Astrocyte (in vitro differentiated cells and primary cell): Measurements from ENCODE around the gene SPACA7. TPM values are rescaled to one million over a fixed set of nuclear protein-coding genes. Genes with fewer than 3 reads are reported as not detected.
"Not testable (repeated sequence)": the region's sequence is repeated elsewhere in the genome, so short reads cannot be mapped to it uniquely, and the experiment has no call there.

ENCODE experiments used
- DNase-seq: peaks from one replicate; pipeline ENCODE4 v3.0.0-alpha.2; 2010; ENCODE audit warnings: low read depth
- FAIRE-seq: peaks from 2 replicates; lab custom pipeline; 2011; peaks lifted over from hg19 to GRCh38; lab: Jason Lieb, UNC
- H2AFZ ChIP-seq: 2 replicates; pipeline ENCODE4 v1.6.0; 2012; ENCODE audit warnings: low read depth, low read length, inconsistent platforms
- H3K27ac ChIP-seq: 2 replicates; pipeline ENCODE4 v1.5.1; 2011; ENCODE audit warnings: low read depth, low read length, inconsistent platforms
- H3K27me3 ChIP-seq: 2 replicates; pipeline ENCODE4 v1.6.0; 2011; ENCODE audit warnings: low read length, inconsistent platforms; ENCODE audit not compliant: insufficient read depth
- H3K36me3 ChIP-seq: 2 replicates; pipeline ENCODE4 v1.5.1; 2011; ENCODE audit warnings: low read length, inconsistent platforms; ENCODE audit not compliant: insufficient read depth
- H3K4me1 ChIP-seq: 2 replicates; pipeline ENCODE4 v1.5.1; 2011; ENCODE audit warnings: low read length, inconsistent platforms; ENCODE audit not compliant: insufficient read depth
- H3K4me2 ChIP-seq: 2 replicates; pipeline ENCODE4 v1.6.0; 2012; ENCODE audit warnings: low read length, inconsistent platforms
- H3K4me3 ChIP-seq: 2 replicates; pipeline ENCODE4 v1.5.1; 2011; ENCODE audit warnings: low read depth, mild to moderate bottlenecking, low read length, inconsistent platforms; ENCODE audit not compliant: insufficient read depth
- H3K79me2 ChIP-seq: 2 replicates; pipeline ENCODE4 v1.6.0; 2012; ENCODE audit warnings: mild to moderate bottlenecking, low read length, inconsistent platforms; ENCODE audit not compliant: insufficient read depth
- H3K9ac ChIP-seq: 2 replicates; pipeline ENCODE4 v1.6.0; 2012; ENCODE audit warnings: mild to moderate bottlenecking, low read length, inconsistent platforms
- H3K9me3 ChIP-seq: 2 replicates; pipeline ENCODE4 v1.5.1; 2012; ENCODE audit warnings: low read depth, mild to moderate bottlenecking, low read length, inconsistent platforms; ENCODE audit not compliant: insufficient read depth
- H4K20me1 ChIP-seq: 2 replicates; pipeline ENCODE4 v1.6.0; 2012; ENCODE audit warnings: low read length, inconsistent platforms; ENCODE audit not compliant: insufficient read depth
- H3K27ac Mint-ChIP-seq: one replicate; pipeline ENCODE4 v1.8.0; 2021; ENCODE audit warnings: mild to moderate bottlenecking, mixed read lengths; ENCODE audit not compliant: unreplicated experiment
- H3K27me3 Mint-ChIP-seq: one replicate; pipeline ENCODE4 v1.8.0; 2021; ENCODE audit warnings: low read depth, mixed read lengths; ENCODE audit not compliant: unreplicated experiment
- H3K36me3 Mint-ChIP-seq: one replicate; pipeline ENCODE4 v1.8.0; 2021; ENCODE audit warnings: low read depth, mixed read lengths; ENCODE audit not compliant: unreplicated experiment
- H3K4me1 Mint-ChIP-seq: one replicate; pipeline ENCODE4 v1.8.0; 2021; ENCODE audit warnings: low read depth, mixed read lengths; ENCODE audit not compliant: unreplicated experiment
- H3K4me3 Mint-ChIP-seq: one replicate; pipeline ENCODE4 v1.8.0; 2021; ENCODE audit warnings: mild to moderate bottlenecking, moderate library complexity, mixed read lengths; ENCODE audit not compliant: unreplicated experiment
- H3K9me3 Mint-ChIP-seq: one replicate; pipeline ENCODE4 v1.8.0; 2021; ENCODE audit warnings: mild to moderate bottlenecking, mixed read lengths; ENCODE audit not compliant: unreplicated experiment
- CTCF ChIP-seq: IDR thresholded peaks from 2 replicates; pipeline ENCODE4 v1.5.1; 2011; ENCODE audit warnings: low read depth, mild to moderate bottlenecking, inconsistent platforms, low read length, moderate library complexity; ENCODE audit not compliant: insufficient read depth
- EZH2 ChIP-seq: IDR thresholded peaks from 2 replicates; pipeline ENCODE4 v1.6.1; 2012; ENCODE audit warnings: mild to moderate bottlenecking, low read length, inconsistent platforms; ENCODE audit not compliant: insufficient read depth
- total RNA-seq: library from RNA; stranded (reverse); gene quantifications from 2 replicates; pipeline ENCODE4 v1.2.1, GENCODE V29; 2021

The SPACA7 gene
- total RNA-seq, 1 donor from 2014 or later = not detected

GRCh38 chr13:112428704-112429103 is 52.5 kb downstream of the SPACA7 start:
- no peak for DNase-seq
- H3K36me3 ChIP-seq = no peaks in the 10 kb centered on the region
- FAIRE-seq = no peak
- peaks cover 10% of the 10 kb centered on the region for H3K9me3 ChIP-seq
- no peaks in the 10 kb centered on the region for H4K20me1 ChIP-seq
- no peaks in the 10 kb centered on the region for H3K79me2 ChIP-seq
- H3K4me3 ChIP-seq = no peak overlapping the region
- H3K36me3 Mint-ChIP-seq = no peaks in the 10 kb centered on the region
- no peak overlapping the region for H3K9ac ChIP-seq
- no peaks in the 10 kb centered on the region for H3K4me1 ChIP-seq
- no peak for TF ChIP-seq CTCF
- no peak for TF ChIP-seq EZH2
- no peak overlapping the region for H3K4me2 ChIP-seq
- H3K4me3 Mint-ChIP-seq = no peak overlapping the region
- H3K27me3 Mint-ChIP-seq = peaks cover 24% of the 10 kb centered on the region
- no peaks in the 10 kb centered on the region for H3K27me3 ChIP-seq
- H3K4me1 Mint-ChIP-seq = no peaks in the 10 kb centered on the region
- no peak overlapping the region for H3K27ac Mint-ChIP-seq
- H3K9me3 Mint-ChIP-seq = peaks cover 30% of the 10 kb centered on the region
- H2AFZ ChIP-seq = no peak overlapping the region
- H3K27ac ChIP-seq = no peak overlapping the region

GRCh38 chr13:112431734-112432133 is 55.6 kb downstream of the SPACA7 start:
- Mint-ChIP-seq H3K4me3 (no peak overlapping the region), H3K27ac (no peak overlapping the region), H3K9me3 (peaks cover 24% of the 10 kb centered on the region), H3K27me3 (peaks cover 25% of the 10 kb centered on the region), H3K36me3 (no peaks in the 10 kb centered on the region), H3K4me1 (no peaks in the 10 kb centered on the region)
- no peak overlapping the region for H3K4me3 ChIP-seq
- no peaks in the 10 kb centered on the region for H3K79me2 ChIP-seq
- no peaks in the 10 kb centered on the region for H3K36me3 ChIP-seq
- H4K20me1 ChIP-seq = no peaks in the 10 kb centered on the region
- TF ChIP-seq CTCF (no peak), EZH2 (no peak)
- H3K4me1 ChIP-seq = no peaks in the 10 kb centered on the region
- H3K27me3 ChIP-seq = no peaks in the 10 kb centered on the region
- H3K27ac ChIP-seq = no peak overlapping the region
- H2AFZ ChIP-seq = no peak overlapping the region
- H3K9ac ChIP-seq = no peak overlapping the region
- no peak for FAIRE-seq
- H3K9me3 ChIP-seq = peaks cover 7% of the 10 kb centered on the region
- no peak overlapping the region for H3K4me2 ChIP-seq
- DNase-seq = no peak

GRCh38 chr13:112432734-112433133 is 56.6 kb downstream of the SPACA7 start:
- FAIRE-seq, H3K4me3 Mint-ChIP-seq, H3K27ac ChIP-seq, H2AFZ ChIP-seq, H3K4me3 ChIP-seq, H3K36me3 ChIP-seq, H3K79me2 ChIP-seq, H3K4me2 ChIP-seq, H3K4me1 Mint-ChIP-seq, DNase-seq, H3K36me3 Mint-ChIP-seq, H3K27me3 ChIP-seq, H3K4me1 ChIP-seq, H3K9me3 ChIP-seq, H4K20me1 ChIP-seq, H3K9ac ChIP-seq, H3K27ac Mint-ChIP-seq: not testable (repeated sequence)
- Mint-ChIP-seq H3K27me3 (peaks cover 25% of the 10 kb centered on the region), H3K9me3 (peaks cover 24% of the 10 kb centered on the region)

GRCh38 chr13:112433517-112433916 is 57.4 kb downstream of the SPACA7 start:
- H3K4me1 Mint-ChIP-seq, H3K27me3 ChIP-seq, H3K36me3 Mint-ChIP-seq, H3K9ac ChIP-seq, H3K4me3 Mint-ChIP-seq, H3K9me3 ChIP-seq, H4K20me1 ChIP-seq, FAIRE-seq, H3K79me2 ChIP-seq, H3K4me3 ChIP-seq, H2AFZ ChIP-seq, DNase-seq, H3K27ac Mint-ChIP-seq, H3K4me1 ChIP-seq, H3K4me2 ChIP-seq, H3K27ac ChIP-seq, H3K36me3 ChIP-seq: not testable (repeated sequence)
- H3K27me3 Mint-ChIP-seq = peaks cover 25% of the 10 kb centered on the region
- H3K9me3 Mint-ChIP-seq = peaks cover 26% of the 10 kb centered on the region
